Gastrocnemius medialis (tissue), 4 donors: ENCODE measurements around the gene EFCAB6. TPM values are rescaled to one million over a fixed set of nuclear protein-coding genes. Genes with fewer than 3 reads are reported as not detected.
A peak's percentile ranks its signal among the peaks of the same experiment; 100 is the strongest.

Source experiments
- ATAC-seq, 2 donors: fragments of 150-250 bp; one replicate each; pipeline ENCODE4 v1.9.1; 2016
- DNase-seq, 2 donors: peaks; one replicate each; pipeline ENCODE4 v3.0.0-alpha.2; 2019
- H3K27ac ChIP-seq, 4 donors: fragments of 200-600 bp; sonication (generic); 1 replicate in 1 of 4; 2 replicates in 3 of 4; pipeline ENCODE4 v1.5.1; 2016 to 2018; ENCODE audit warnings: mild to moderate bottlenecking in 2 of 4, moderate library complexity in 1 of 4
- H3K27me3 ChIP-seq, 3 donors: fragments of 200-600 bp; sonication (generic) in 2 of 3; 1 replicate in 1 of 3; 2 replicates in 2 of 3; pipeline versions ENCODE4 v1.5.1 to v1.6.0; 2016 to 2019; ENCODE audit warnings: mild to moderate bottlenecking in 1 of 3, moderate library complexity in 1 of 3
- H3K36me3 ChIP-seq, 2 donors: fragments of 200-600 bp; sonication (generic) in 1 of 2; one replicate each; pipeline ENCODE4 v1.5.1; 2017 to 2018
- H3K4me1 ChIP-seq, 2 donors: fragments of 200-600 bp; sonication (generic) in 1 of 2; one replicate each; pipeline ENCODE4 v1.5.1; 2016 to 2017; ENCODE audit warnings: mild to moderate bottlenecking in 2 of 2
- H3K4me3 ChIP-seq, 4 donors: fragments of 200-600 bp; sonication (generic) in 3 of 4; 1 replicate in 1 of 4; 2 replicates in 3 of 4; pipeline ENCODE4 v1.5.1; 2016 to 2019; ENCODE audit warnings: mild to moderate bottlenecking in 2 of 4
- H3K9me3 ChIP-seq, 3 donors: fragments of 200-600 bp; sonication (generic) in 2 of 3; 1 replicate in 1 of 3; 2 replicates in 2 of 3; pipeline ENCODE4 v1.5.1; 2016 to 2019
- POLR2A ChIP-seq, 2 donors: fragments of 450-650 bp; IDR thresholded peaks; one replicate each; pipeline ENCODE4 v1.6.1; 2017; ENCODE audit warnings: antibody characterized with exemption in 2 of 2, mild to moderate bottlenecking in 2 of 2, moderate library complexity in 2 of 2
- in situ Hi-C, 4 donors: fragments of 200-750 bp; cut with MboI; loops; one replicate each; pipeline versions ENCODE4 v1.15.0 to v1.8.0; 2017; ENCODE audit warnings: low sequenced_read_pairs in 4 of 4
- intact Hi-C: fragments of 100-400 bp; cut with DNase I; formaldehyde crosslinking; loops from one replicate; pipeline ENCODE4 v1.15.1; 2023; ENCODE audit warnings: low total_unique reads
- total RNA-seq, 4 donors: library from RNA; depleted of rRNA; stranded (reverse); fragments of >200 nt; gene quantifications; one replicate each; pipeline versions ENCODE4 v1.1.0 to v1.2.3, GENCODE V29; 2016
- TF ChIP-seq, protein P1 (sequence below), 5 experiments: fragments of 450-650 bp in 3 of 5; fragments of 200-600 bp in 2 of 5; sonication (generic) in 2 of 5; IDR thresholded peaks in 4 of 5; conservative IDR thresholded peaks in 1 of 5; 1 replicate in 4 of 5; 2 replicates in 1 of 5; pipeline ENCODE4 v1.5.1; 2016 to 2019; ENCODE audit warnings: antibody characterized with exemption in 5 of 5, mild to moderate bottlenecking in 3 of 5, moderate library complexity in 3 of 5

The EFCAB6 gene
- total RNA-seq, 4 donors from 2014 or later, result 0.07 to 4.4 (median 0.28) TPM

- Histone ChIP-seq H3K9me3 (no peaks in the 10 kb centered on the region), H3K4me3 (no peak overlapping the region), H3K27me3 (no peaks in the 10 kb centered on the region), H3K36me3 (no peaks in the 10 kb centered on the region), H3K4me1 (no peaks in the 10 kb centered on the region), H3K27ac (no peak overlapping the region)
- DNase-seq (peak in 1 of 2 donors; percentile 5), ATAC-seq (no peak)
- intact Hi-C loops, result no loop called here
- TF ChIP-seq POLR2A (IDR thresholded peaks at IDR 0.05), result no peak
- TF ChIP-seq, protein P1, sequence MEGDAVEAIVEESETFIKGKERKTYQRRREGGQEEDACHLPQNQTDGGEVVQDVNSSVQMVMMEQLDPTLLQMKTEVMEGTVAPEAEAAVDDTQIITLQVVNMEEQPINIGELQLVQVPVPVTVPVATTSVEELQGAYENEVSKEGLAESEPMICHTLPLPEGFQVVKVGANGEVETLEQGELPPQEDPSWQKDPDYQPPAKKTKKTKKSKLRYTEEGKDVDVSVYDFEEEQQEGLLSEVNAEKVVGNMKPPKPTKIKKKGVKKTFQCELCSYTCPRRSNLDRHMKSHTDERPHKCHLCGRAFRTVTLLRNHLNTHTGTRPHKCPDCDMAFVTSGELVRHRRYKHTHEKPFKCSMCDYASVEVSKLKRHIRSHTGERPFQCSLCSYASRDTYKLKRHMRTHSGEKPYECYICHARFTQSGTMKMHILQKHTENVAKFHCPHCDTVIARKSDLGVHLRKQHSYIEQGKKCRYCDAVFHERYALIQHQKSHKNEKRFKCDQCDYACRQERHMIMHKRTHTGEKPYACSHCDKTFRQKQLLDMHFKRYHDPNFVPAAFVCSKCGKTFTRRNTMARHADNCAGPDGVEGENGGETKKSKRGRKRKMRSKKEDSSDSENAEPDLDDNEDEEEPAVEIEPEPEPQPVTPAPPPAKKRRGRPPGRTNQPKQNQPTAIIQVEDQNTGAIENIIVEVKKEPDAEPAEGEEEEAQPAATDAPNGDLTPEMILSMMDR (IDR thresholded peaks at IDR 0.05 in 4 of 5, conservative IDR thresholded peaks at IDR 0.05 in 1 of 5), result no peak
- in situ Hi-C loops, result loop anchor here in 1 of 4 donors (25.0 kb wide), 1 partner anchor 454 kb away; no protein-coding TSS in a partner anchor
Observed at GRCh38 chr22:43840851-43841250, 28.7 kb upstream of the EFCAB6 start.

DNA sequence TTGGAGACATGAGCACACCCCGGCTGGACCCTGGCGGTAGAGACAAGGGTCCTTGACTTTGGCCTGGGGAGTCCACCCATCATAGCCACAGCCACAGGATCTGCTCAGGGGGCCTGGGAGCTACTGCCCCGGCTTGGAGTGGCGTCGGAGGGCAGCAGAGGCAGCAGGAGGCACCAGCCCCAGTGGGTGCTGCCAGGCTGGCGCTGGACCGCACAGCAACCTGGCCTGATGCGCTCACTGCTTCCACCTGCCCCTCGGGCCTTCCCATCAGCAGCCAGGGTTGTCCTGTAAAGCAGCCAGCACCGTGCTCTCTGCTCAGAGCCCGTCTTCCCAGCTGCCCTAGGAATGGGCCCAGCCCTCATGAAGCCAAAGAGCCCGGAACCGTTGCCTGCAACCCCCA lies 28.3 kb upstream of the EFCAB6 start:
- DNase-seq, result peak in 1 of 2 donors; percentile 1
- Histone ChIP-seq H3K27ac (no peak overlapping the region), H3K4me1 (no peaks in the 10 kb centered on the region), H3K4me3 (no peak overlapping the region), H3K27me3 (no peaks in the 10 kb centered on the region), H3K9me3 (no peaks in the 10 kb centered on the region), H3K36me3 (no peaks in the 10 kb centered on the region)
- TF ChIP-seq, protein P1 (IDR thresholded peaks at IDR 0.05 in 4 of 5, conservative IDR thresholded peaks at IDR 0.05 in 1 of 5), result no peak
- no peak for TF ChIP-seq POLR2A (IDR thresholded peaks at IDR 0.05)
- intact Hi-C loops (no loop called here), in situ Hi-C loops (loop anchor here in 1 of 4 donors (25.0 kb wide), 1 partner anchor 453 kb away; no protein-coding TSS in a partner anchor)
- ATAC-seq, result no peak

DNA sequence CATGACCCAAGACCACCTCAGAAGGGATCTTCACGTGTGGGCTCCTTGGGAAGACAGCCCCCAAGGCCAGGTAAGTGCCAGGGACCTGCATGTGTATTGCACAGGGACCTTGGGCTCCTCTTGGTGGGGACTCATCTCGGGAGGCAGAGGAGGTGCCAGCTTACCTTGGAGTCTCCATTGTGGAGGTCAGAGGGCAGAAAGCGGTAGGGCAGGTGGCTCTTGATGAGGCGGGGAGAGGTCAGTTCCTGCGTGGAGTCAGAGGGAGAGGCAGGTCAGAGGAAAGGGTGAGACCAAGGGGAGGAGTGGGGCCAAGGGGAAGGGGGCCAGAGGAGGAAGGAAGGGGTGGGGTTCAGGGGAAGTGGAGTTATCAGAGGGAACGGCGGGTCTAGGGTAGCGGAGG lies 27.7 kb upstream of the EFCAB6 start:
- TF ChIP-seq POLR2A (IDR thresholded peaks at IDR 0.05), result no peak
- TF ChIP-seq, protein P1 (IDR thresholded peaks at IDR 0.05 in 4 of 5, conservative IDR thresholded peaks at IDR 0.05 in 1 of 5), result no peak
- in situ Hi-C loops (loop anchor here in 1 of 4 donors (25.0 kb wide), 1 partner anchor 452 kb away; no protein-coding TSS in a partner anchor), intact Hi-C loops (no loop called here)
- Histone ChIP-seq H3K4me3 (no peak overlapping the region), H3K27me3 (no peaks in the 10 kb centered on the region), H3K27ac (no peak overlapping the region), H3K4me1 (no peaks in the 10 kb centered on the region), H3K9me3 (no peaks in the 10 kb centered on the region), H3K36me3 (no peaks in the 10 kb centered on the region)
- no peak for ATAC-seq
- DNase-seq, result peak in 1 of 2 donors; percentile 6

GRCh38 chr22:43838571-43839307 lies 26.6 kb upstream of the EFCAB6 start:
- DNase-seq, result no peak
- Histone ChIP-seq H3K27me3 (peaks cover 0 to 1% (median 0%) of the 10 kb centered on the region in 3 donors), H3K36me3 (no peaks in the 10 kb centered on the region), H3K4me1 (no peaks in the 10 kb centered on the region), H3K4me3 (no peak overlapping the region), H3K9me3 (no peaks in the 10 kb centered on the region), H3K27ac (no peak overlapping the region)
- in situ Hi-C loops (loop anchor here in 1 of 4 donors (25.0 kb wide), 1 partner anchor 451 kb away; no protein-coding TSS in a partner anchor), intact Hi-C loops (no loop called here)
- no peak for TF ChIP-seq POLR2A (IDR thresholded peaks at IDR 0.05)
- TF ChIP-seq, protein P1 (IDR thresholded peaks at IDR 0.05 in 4 of 5, conservative IDR thresholded peaks at IDR 0.05 in 1 of 5), result no peak
- ATAC-seq, result no peak
